GM19397 (cell line): Measurements from ENCODE around the gene FABP1.

Experiments used
- ATAC-seq: cut with Tn5 transposase; IDR thresholded peaks from one replicate; pipeline ENCODE4 v1.9.1; 2021; ENCODE audit warnings: mild to moderate bottlenecking, moderate library complexity; ENCODE audit not compliant: unreplicated experiment

FABP1 gene

DNA sequence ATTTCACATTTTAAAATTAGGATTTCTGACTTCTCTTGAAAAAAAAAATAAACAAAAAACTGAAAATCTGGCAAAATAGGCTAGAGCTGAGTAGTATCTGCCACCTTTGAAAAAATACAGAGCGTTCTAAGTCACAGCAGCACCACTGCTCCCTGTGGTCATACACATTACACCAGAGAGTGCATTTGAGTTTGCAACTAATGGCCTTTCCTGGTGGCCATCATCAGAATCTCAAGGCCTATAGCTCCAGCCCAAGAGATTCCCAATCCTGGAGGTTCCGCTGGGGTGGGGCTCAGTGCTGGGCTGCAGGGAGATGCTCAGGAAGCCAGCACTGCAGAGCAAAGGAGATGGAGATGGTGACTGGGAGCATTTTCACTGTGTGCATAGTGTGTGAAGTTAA, 42.8 kb downstream of the FABP1 start:
- no peak for ATAC-seq

DNA sequence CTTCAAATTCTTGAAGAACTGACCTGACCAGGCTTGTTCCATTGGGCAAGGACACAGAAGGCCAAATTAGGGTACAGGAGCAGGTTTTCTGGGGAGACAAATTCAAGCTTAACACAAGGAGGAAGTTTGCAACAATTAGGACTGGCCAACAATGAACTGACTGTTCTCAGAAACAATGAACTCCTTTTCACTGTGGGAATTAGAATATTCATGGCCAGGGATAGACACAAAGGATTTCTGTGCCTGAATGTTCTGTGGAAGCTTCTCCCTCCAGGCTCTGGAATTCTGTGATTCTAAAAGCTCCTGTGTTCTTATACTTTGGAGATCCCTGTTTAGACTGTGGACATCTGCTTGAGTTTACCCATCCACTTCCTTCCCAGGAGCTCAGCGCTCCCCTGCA, 45.1 kb downstream of the FABP1 start:
- no peak for ATAC-seq

GRCh38 chr2:88081924-88082608, 45.8 kb downstream of the FABP1 start:
- ATAC-seq: no peak

GRCh38 chr2:88080545-88080944, 47.3 kb downstream of the FABP1 start:
- ATAC-seq: no peak

- ATAC-seq: no peak
Observed at GRCh38 chr2:88078643-88079172, 49.2 kb downstream of the FABP1 start.

DNA sequence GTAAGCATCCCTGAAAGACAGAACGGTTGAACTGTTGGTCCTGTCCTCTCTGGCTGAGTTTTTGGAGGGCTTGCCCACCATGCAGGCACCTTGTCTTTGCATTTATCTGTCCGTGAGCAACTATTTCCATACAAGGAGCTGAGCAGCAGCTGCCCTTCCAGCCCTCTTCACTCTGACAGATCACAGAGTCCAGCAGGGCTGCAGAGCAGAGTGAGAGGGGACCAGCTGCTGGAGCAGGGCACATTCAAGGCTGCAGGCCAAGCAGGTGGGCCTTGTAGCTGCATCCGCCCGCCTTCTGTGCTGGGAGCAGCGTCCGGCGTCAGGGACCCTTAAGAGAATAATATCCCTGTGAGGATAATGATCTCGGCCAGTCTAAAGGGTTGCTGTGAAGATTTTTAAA, 50.8 kb downstream of the FABP1 start:
- no peak for ATAC-seq

DNA sequence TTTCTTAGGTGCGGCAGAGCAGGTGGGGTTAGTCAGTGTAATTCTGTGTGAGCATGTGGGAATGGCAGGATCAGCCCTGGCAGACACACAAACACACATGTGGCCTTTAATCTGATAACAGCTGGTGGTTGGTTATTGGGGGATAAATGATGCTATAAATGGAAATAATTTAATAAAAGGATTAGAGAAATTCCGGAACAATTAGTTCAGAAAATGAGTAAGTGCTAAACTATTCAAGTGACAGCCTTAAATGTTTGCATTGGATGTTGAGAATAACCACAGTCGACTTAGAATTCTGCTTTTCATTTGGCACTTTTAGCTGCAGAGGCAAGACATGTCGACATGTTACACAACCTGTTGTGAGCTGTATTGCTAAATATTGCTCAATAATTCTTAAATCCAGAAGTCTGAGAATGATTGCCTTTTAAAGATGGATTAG, 53.0 kb downstream of the FABP1 start:
- ATAC-seq: no peak

- no peak for ATAC-seq
Observed at GRCh38 chr2:88074150-88074549, 53.7 kb downstream of the FABP1 start.
